Measurements from ENCODE around the gene DHX57. TPM values are rescaled to one million over a fixed set of nuclear protein-coding genes. Genes with fewer than 3 reads are reported as not detected.

Gene DHX57
- total and polyA plus RNA-seq, 2 experiments from 2014 or later, result 13.3 to 32.9 TPM

GRCh38 chr2:38806733-38807059, 69.0 kb downstream of the DHX57 start:
- no peaks in the 10 kb centered on the region for H3F3A ChIP-seq (replicated peaks; ENCODE audit: low read depth)
- Mint-ChIP-seq H3K27ac (no peak overlapping the region), H3K27me3 (ENCODE audit: insufficient read depth, low read depth, poor library complexity) (peaks cover 2% of the 10 kb centered on the region), H3K4me3 (no peak overlapping the region), H3K4me1 (no peaks in the 10 kb centered on the region), H3K36me3 (ENCODE audit: low read depth) (peaks cover 25% of the 10 kb centered on the region), H3K9me3 (no peaks in the 10 kb centered on the region)
- no peak for TF ChIP-seq ZNF462 (CRISPR knock-in tag; IDR thresholded peaks at IDR 0.05)
- TF ChIP-seq CTCF (conservative IDR thresholded peaks at IDR 0.05; ENCODE audit: low read depth in 2 of 2), result no peak
- TF ChIP-seq JUNB (IDR thresholded peaks at IDR 0.05; ENCODE audit: unreplicated experiment), result no peak
- TF ChIP-seq REST (IDR thresholded peaks at IDR 0.05; ENCODE audit: unreplicated experiment), result no peak
- TF ChIP-seq NANOG (IDR thresholded peaks at IDR 0.05; ENCODE audit: borderline replicate concordance), result no peak
- TF ChIP-seq EZH2 (IDR thresholded peaks at IDR 0.05; ENCODE audit: low read depth, unreplicated experiment), result no peak
- TF ChIP-seq ZNF331 (CRISPR knock-in tag; IDR thresholded peaks at IDR 0.05; ENCODE audit: low read depth), result no peak
- no peak for TF ChIP-seq POLR2AphosphoS5 (IDR thresholded peaks at IDR 0.05; ENCODE audit: low read depth)
- TF ChIP-seq EZH2phosphoT487 (IDR thresholded peaks at IDR 0.05; ENCODE audit: unreplicated experiment), result no peak
- no peak for TF ChIP-seq STAT1 (IDR thresholded peaks at IDR 0.05; ENCODE audit: unreplicated experiment)
- TF ChIP-seq ETS1 (IDR thresholded peaks at IDR 0.05), result no peak
- TF ChIP-seq CREB1 (CRISPR knock-in tag; IDR thresholded peaks at IDR 0.05; ENCODE audit: low read depth), result no peak
- TF ChIP-seq ZNF114 (CRISPR knock-in tag; IDR thresholded peaks at IDR 0.05), result no peak
- 0 out of 2 replicates have a peak overlapping the region, but pooled peaks have one; percentile 55 for H3K27ac ChIP-seq (ENCODE audit: low read depth)
- ATAC-seq, result no peak
- H3K4me2 ChIP-seq, result no peak overlapping the region
- no peaks in the 10 kb centered on the region for H3K79me2 ChIP-seq (replicated peaks; ENCODE audit: insufficient read depth)
- no peak overlapping the region for H2AFZ ChIP-seq
- no peaks in the 10 kb centered on the region for H3K27me3 ChIP-seq (ENCODE audit: insufficient read depth)
- peaks cover 4% of the 10 kb centered on the region; the same call in 1 of the 2 replicates for H3K36me3 ChIP-seq (ENCODE audit: insufficient read depth)
- H3K4me3 ChIP-seq, result no peak overlapping the region
- no peaks in the 10 kb centered on the region for H3K9me2 ChIP-seq (ENCODE audit: insufficient read depth)
- DNase-seq (ENCODE audit: low spot score), result no peak
- no peaks in the 10 kb centered on the region for H3K4me1 ChIP-seq (ENCODE audit: insufficient read depth)
- H4K20me1 ChIP-seq (replicated peaks; ENCODE audit: insufficient read depth), result no peaks in the 10 kb centered on the region

Data from GM23338 (cell line).